GM13976 (cell line): Measurements from ENCODE around the gene C19orf25.

Source experiments
- DNase-seq: peaks from one replicate; pipeline ENCODE4 v3.0.0; 2012; ENCODE audit warnings: low spot score
- CTCF ChIP-seq: IDR thresholded peaks from 2 replicates; pipeline ENCODE4 v1.5.1; 2012; ENCODE audit warnings: borderline replicate concordance, mild to moderate bottlenecking; ENCODE audit not compliant: insufficient read depth; ENCODE audit errors: extremely low read depth, missing control alignments, control extremely low read depth
- in situ Hi-C: fragments of 300-500 bp; cut with MboI; formaldehyde crosslinking; loops from one replicate; pipeline ENCODE4 v1.12.0; 2022; ENCODE audit warnings: low sequenced_read_pairs, mixed read lengths, inconsistent platforms; ENCODE audit not compliant: unreplicated experiment

C19orf25 gene

GRCh38 chr19:1433119-1434039 lies 45.6 kb downstream of the C19orf25 start:
- in situ Hi-C loops: no loop called here
- no peak for TF ChIP-seq CTCF
- no peak for DNase-seq

- TF ChIP-seq CTCF: no peak
These were observed 46.5 kb downstream of the C19orf25 start for GRCh38 chr19:1432507-1432887.

GRCh38 chr19:1431759-1432506 lies 47.1 kb downstream of the C19orf25 start:
- no peak for TF ChIP-seq CTCF
- DNase-seq: no peak
- in situ Hi-C loops: no loop called here

More at GRCh38 chr19:1432507-1432887, 46.5 kb downstream of the C19orf25 start:
- DNase-seq: no peak
- in situ Hi-C loops: no loop called here

GRCh38 chr19:1430246-1430645 lies 48.8 kb downstream of the C19orf25 start:
- no peak for TF ChIP-seq CTCF
- in situ Hi-C loops: no loop called here
- no peak for DNase-seq

- in situ Hi-C loops: no loop called here
- no peak for DNase-seq
- TF ChIP-seq CTCF: no peak
These were observed 49.3 kb downstream of the C19orf25 start for GRCh38 chr19:1429750-1430149.

- DNase-seq: no peak
- no peak for TF ChIP-seq CTCF
- in situ Hi-C loops: no loop called here
These were observed 50.1 kb downstream of the C19orf25 start for GRCh38 chr19:1428738-1429391.
